Neutrophil (primary cell): ENCODE results near the gene NT5DC4.
A peak's percentile ranks its signal among the peaks of the same experiment; 100 is the strongest.

Source experiments
- H3K27ac ChIP-seq: fragments of 200-600 bp; sonication (generic); 2 replicates; pipeline ENCODE4 v1.5.1; 2016; ENCODE audit warnings: mild to moderate bottlenecking, moderate library complexity
- H3K27me3 ChIP-seq: fragments of 200-600 bp; sonication (generic); 2 replicates; pipeline ENCODE4 v1.6.0; 2016; ENCODE audit warnings: mild to moderate bottlenecking
- H3K36me3 ChIP-seq: fragments of 200-600 bp; sonication (generic); 2 replicates; pipeline ENCODE4 v1.5.1; 2017
- H3K4me1 ChIP-seq, 2 experiments: fragments of 200-600 bp in 1 of 2; sonication (generic) in 1 of 2; 1 replicate in 1 of 2; 2 replicates in 1 of 2; pipeline versions ENCODE4 v1.5.1 to v1.6.1; 2013 to 2016; ENCODE audit warnings: low read depth in 1 of 2, low read length in 1 of 2, mild to moderate bottlenecking in 1 of 2, moderate library complexity in 1 of 2; ENCODE audit not compliant: control insufficient read depth in 1 of 2, insufficient read depth in 1 of 2
- H3K4me3 ChIP-seq, 2 experiments: fragments of 200-600 bp in 1 of 2; sonication (generic) in 1 of 2; 1 replicate in 1 of 2; 2 replicates in 1 of 2; pipeline ENCODE4 v1.5.1; 2013 to 2016; ENCODE audit warnings: low read depth in 1 of 2, low read length in 1 of 2, mild to moderate bottlenecking in 1 of 2, moderate library complexity in 1 of 2
- H3K9me3 ChIP-seq: fragments of 200-600 bp; sonication (generic); 2 replicates; pipeline ENCODE4 v1.5.1; 2016
- TF ChIP-seq, protein P1 (sequence below): fragments of 200-600 bp; sonication (generic); IDR thresholded peaks from 2 replicates; pipeline ENCODE4 v1.5.1; 2016; ENCODE audit warnings: antibody characterized with exemption

NT5DC4 gene

DNA sequence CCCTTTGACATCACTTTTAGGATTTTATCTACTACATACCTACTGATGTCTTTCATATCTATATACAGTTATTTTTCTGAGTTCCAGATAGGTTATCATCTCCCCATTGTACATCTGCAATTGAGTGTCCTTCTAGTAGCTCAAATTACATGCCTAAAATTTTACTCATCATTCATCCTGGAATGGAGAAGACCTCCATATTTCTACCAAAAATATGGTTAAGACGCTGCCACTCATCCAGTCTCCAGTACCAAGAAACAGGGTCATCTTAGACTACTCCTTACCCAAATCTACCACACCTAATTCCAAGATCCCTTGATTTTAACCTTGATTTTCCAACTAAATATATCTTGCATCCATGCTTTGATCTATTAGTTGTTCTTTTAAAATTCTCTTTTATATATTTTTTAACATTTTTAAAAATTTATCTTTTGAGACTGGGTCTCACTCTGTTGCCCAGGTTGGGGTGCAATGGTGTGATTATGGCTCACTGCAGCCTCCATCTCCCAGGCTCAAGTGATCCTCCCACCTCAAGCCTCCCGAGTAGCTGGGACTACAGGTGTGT, 52.2 kb downstream of the NT5DC4 start:
- peak overlapping the region; percentile 67 for H3K27ac ChIP-seq
- no peak overlapping the region for H3K4me3 ChIP-seq
- H3K27me3 ChIP-seq: peaks cover 12% of the 10 kb centered on the region
- no peaks in the 10 kb centered on the region for H3K36me3 ChIP-seq
- TF ChIP-seq, protein P1, sequence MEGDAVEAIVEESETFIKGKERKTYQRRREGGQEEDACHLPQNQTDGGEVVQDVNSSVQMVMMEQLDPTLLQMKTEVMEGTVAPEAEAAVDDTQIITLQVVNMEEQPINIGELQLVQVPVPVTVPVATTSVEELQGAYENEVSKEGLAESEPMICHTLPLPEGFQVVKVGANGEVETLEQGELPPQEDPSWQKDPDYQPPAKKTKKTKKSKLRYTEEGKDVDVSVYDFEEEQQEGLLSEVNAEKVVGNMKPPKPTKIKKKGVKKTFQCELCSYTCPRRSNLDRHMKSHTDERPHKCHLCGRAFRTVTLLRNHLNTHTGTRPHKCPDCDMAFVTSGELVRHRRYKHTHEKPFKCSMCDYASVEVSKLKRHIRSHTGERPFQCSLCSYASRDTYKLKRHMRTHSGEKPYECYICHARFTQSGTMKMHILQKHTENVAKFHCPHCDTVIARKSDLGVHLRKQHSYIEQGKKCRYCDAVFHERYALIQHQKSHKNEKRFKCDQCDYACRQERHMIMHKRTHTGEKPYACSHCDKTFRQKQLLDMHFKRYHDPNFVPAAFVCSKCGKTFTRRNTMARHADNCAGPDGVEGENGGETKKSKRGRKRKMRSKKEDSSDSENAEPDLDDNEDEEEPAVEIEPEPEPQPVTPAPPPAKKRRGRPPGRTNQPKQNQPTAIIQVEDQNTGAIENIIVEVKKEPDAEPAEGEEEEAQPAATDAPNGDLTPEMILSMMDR: no peak
- H3K9me3 ChIP-seq: no peaks in the 10 kb centered on the region
- H3K4me1 ChIP-seq: peaks cover 9 to 20% of the 10 kb centered on the region in 2 experiments

GRCh38 chr2:112773556-112773955, 52.7 kb downstream of the NT5DC4 start:
- H3K9me3 ChIP-seq: no peaks in the 10 kb centered on the region
- H3K27ac ChIP-seq: no peak overlapping the region
- no peak overlapping the region for H3K4me3 ChIP-seq
- H3K27me3 ChIP-seq: peaks cover 12% of the 10 kb centered on the region
- TF ChIP-seq, protein P1: no peak
- no peaks in the 10 kb centered on the region for H3K36me3 ChIP-seq
- peaks cover 9 to 16% of the 10 kb centered on the region in 2 experiments for H3K4me1 ChIP-seq

DNA sequence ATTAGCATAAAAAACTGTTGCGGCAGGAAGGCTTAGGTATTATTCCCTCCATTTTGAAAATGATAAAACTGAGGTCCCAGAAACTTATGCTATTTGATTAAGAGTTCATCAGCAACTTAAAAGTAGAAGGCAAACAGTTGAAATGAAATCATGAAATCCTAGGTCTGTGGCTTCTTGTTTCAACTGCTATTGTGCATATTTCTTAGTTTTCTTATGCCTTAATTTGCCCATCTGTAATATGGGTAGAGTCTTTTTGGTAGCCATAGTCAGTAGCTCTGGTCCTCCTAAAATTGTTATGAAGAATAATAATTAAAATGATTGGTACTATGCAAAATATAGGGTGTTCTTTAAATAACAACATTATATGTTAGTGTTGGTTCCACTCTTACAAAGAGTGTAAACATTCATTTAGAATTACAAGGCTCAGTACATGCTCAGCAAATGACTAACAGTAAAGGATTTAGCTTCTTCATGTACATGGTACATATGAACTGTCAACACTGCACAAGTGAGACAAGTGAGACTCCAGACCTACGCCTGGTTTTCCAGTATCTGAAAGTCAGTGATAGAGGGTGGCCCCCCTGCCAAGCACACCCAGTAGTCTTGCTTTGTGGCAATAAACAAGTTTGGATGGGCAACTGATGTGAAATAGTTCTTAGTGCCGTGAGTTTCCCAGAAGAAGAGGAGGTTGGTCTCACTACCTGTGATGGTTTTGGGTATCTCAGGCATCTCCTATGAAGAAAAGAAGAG, 53.9 kb downstream of the NT5DC4 start:
- no peak overlapping the region for H3K4me3 ChIP-seq
- TF ChIP-seq, protein P1: no peak
- no peaks in the 10 kb centered on the region for H3K36me3 ChIP-seq
- peaks cover 9 to 16% of the 10 kb centered on the region in 2 experiments for H3K4me1 ChIP-seq
- H3K27me3 ChIP-seq: peaks cover 12% of the 10 kb centered on the region
- no peak overlapping the region for H3K27ac ChIP-seq
- no peaks in the 10 kb centered on the region for H3K9me3 ChIP-seq

GRCh38 chr2:112776113-112776512, 55.3 kb downstream of the NT5DC4 start:
- no peak overlapping the region for H3K27ac ChIP-seq
- H3K27me3 ChIP-seq: peaks cover 12% of the 10 kb centered on the region
- TF ChIP-seq, protein P1: no peak
- peaks cover 9 to 16% of the 10 kb centered on the region in 2 experiments for H3K4me1 ChIP-seq
- no peak overlapping the region for H3K4me3 ChIP-seq
- no peaks in the 10 kb centered on the region for H3K36me3 ChIP-seq
- H3K9me3 ChIP-seq: no peaks in the 10 kb centered on the region

DNA sequence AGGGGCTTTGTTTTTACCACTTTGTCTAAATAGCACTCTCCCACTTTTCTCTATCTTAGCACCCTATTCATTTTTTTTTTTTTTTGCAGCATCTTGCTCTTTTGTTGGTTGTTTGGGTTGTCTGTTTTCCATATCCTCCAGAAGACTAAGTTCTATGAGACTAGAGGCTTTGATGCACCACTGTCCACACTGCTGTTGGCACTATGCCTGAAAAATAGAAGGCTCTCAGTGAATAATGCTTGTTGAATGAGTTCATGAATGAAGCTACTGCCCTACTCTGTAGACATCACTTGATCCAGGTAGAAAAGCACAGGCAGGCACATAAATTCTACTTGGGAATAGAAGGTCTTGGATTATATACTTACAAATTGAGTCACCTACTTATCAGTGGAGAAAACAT, 56.2 kb downstream of the NT5DC4 start:
- Histone ChIP-seq H3K4me3 (no peak overlapping the region), H3K4me1 (peaks cover 9 to 11% of the 10 kb centered on the region in 2 experiments), H3K9me3 (no peaks in the 10 kb centered on the region), H3K27ac (no peak overlapping the region), H3K27me3 (peaks cover 12% of the 10 kb centered on the region), H3K36me3 (no peaks in the 10 kb centered on the region)
- TF ChIP-seq, protein P1: no peak
